ENCODE measurements around the gene NNT. TPM values are rescaled to one million over a fixed set of nuclear protein-coding genes. Genes with fewer than 3 reads are reported as not detected.
A peak's percentile ranks its signal among the peaks of the same experiment; 100 is the strongest.
"Not testable (repeated sequence)": the region's sequence is repeated elsewhere in the genome, so short reads cannot be mapped to it uniquely, and the experiment has no call there.

NNT gene
- total and polyA plus RNA-seq, 9 donors: 67.0 to 92.1 (median 77.9) TPM

DNA sequence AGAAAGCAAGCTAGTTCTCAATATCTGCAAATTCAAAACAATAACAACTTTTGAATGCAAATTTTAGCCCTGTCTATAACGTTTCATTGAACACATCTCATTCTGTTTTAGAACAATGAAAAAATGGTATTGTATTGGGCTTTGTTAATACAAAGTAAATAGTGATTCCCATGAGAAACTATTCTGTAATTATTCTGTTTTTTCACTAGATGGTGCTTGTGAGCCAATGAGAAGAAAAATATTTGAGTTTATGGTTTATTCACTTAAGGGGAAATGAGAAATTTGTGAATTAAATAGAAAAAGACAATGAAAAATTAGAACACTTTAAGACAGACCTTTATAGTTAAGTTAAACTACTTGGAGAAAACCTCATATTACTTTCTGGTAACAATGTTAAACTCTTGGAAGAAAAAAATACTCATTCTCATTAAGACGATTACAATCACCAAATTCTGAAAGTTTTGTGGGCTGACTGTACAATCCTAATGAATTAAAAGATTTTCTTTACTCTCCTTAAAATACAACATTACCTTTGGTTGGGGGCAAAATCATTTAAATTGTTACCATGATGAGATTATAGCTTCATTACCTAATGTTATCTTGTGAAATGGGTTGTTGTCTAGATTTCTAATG, 127.0 kb downstream of the NNT start:
- no peaks in the 10 kb centered on the region for H3K36me3 ChIP-seq (ENCODE audit: control insufficient read depth, insufficient read depth, low read length)
- H3K27ac ChIP-seq (ENCODE audit: low read length): no peak overlapping the region
- H3K27me3 ChIP-seq (ENCODE audit: control insufficient read depth, insufficient read depth, low read length): no peaks in the 10 kb centered on the region
- H3K9me3 ChIP-seq (replicated peaks; ENCODE audit: control insufficient read depth, low read depth, low read length): no peaks in the 10 kb centered on the region
- no peak overlapping the region for H3K4me3 ChIP-seq (ENCODE audit: low read length)
- peak; percentile 56 for DNase-seq
- H3K4me1 ChIP-seq (ENCODE audit: control insufficient read depth, insufficient read depth, low read length): no peaks in the 10 kb centered on the region
- WGBS (ENCODE audit: insufficient coverage): no CpG with 5 or more reads among the region's 2 CpGs

GRCh38 chr5:43730832-43731342, 127.9 kb downstream of the NNT start:
- peak; percentile 27 for DNase-seq
- H3K4me1 ChIP-seq (ENCODE audit: control insufficient read depth, insufficient read depth, low read length): no peaks in the 10 kb centered on the region
- no peak overlapping the region for H3K4me3 ChIP-seq (ENCODE audit: low read length)
- no CpG with 5 or more reads among the region's 2 CpGs for WGBS (ENCODE audit: insufficient coverage)
- no peaks in the 10 kb centered on the region for H3K9me3 ChIP-seq (replicated peaks; ENCODE audit: control insufficient read depth, low read depth, low read length)
- no peaks in the 10 kb centered on the region for H3K27me3 ChIP-seq (ENCODE audit: control insufficient read depth, insufficient read depth, low read length)
- no peak overlapping the region for H3K27ac ChIP-seq (ENCODE audit: low read length)
- H3K36me3 ChIP-seq (ENCODE audit: control insufficient read depth, insufficient read depth, low read length): no peaks in the 10 kb centered on the region

GRCh38 chr5:43731573-43731972, 128.6 kb downstream of the NNT start:
- no peaks in the 10 kb centered on the region for H3K9me3 ChIP-seq (replicated peaks; ENCODE audit: control insufficient read depth, low read depth, low read length)
- H3K4me3 ChIP-seq (ENCODE audit: low read length): no peak overlapping the region
- H3K27ac ChIP-seq (ENCODE audit: low read length): no peak overlapping the region
- DNase-seq: no peak
- H3K4me1 ChIP-seq (ENCODE audit: control insufficient read depth, insufficient read depth, low read length): no peaks in the 10 kb centered on the region
- no CpG with 5 or more reads among the region's 1 CpG for WGBS (ENCODE audit: insufficient coverage)
- H3K36me3 ChIP-seq (ENCODE audit: control insufficient read depth, insufficient read depth, low read length): no peaks in the 10 kb centered on the region
- H3K27me3 ChIP-seq (ENCODE audit: control insufficient read depth, insufficient read depth, low read length): no peaks in the 10 kb centered on the region

DNA sequence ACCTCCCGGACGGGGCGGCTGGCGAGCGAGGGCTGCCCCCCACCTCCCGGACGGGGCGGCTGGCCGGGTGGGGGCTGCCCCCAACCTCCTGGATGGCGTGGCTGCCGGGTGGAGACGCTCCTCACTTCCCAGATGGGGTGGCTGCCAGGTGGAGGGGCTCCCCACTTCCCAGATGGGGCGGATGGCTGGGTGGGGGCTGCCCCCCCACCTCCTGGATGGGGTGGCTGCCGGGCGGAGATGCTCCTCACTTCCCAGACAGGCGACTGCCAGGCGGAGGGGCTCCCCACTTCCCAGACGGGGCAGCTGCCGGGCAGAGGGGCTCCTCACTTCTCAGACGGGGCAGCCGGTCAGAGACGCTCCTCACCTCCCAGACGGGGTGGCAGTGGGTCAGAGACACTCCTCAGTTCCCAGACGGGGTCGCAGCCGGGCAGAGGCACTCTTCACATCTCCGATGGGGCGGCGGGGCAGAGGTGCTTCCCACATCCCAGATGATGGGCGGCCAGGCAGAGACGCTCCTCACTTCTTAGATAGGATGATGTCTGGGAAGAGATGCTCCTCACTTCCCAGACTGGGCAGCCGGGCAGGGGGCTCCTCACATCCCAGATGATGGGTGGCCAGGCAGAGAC, 143.1 kb downstream of the NNT start:
- not testable (repeated sequence) for DNase-seq; H3K36me3 ChIP-seq (ENCODE audit: control insufficient read depth, insufficient read depth, low read length); H3K9me3 ChIP-seq (replicated peaks; ENCODE audit: control insufficient read depth, low read depth, low read length); H3K4me3 ChIP-seq (ENCODE audit: low read length); H3K4me1 ChIP-seq (ENCODE audit: control insufficient read depth, insufficient read depth, low read length); H3K27ac ChIP-seq (ENCODE audit: low read length); H3K27me3 ChIP-seq (ENCODE audit: control insufficient read depth, insufficient read depth, low read length)
- WGBS (ENCODE audit: insufficient coverage): 89% methylated on average over 26 of the region's 32 CpGs

- Histone ChIP-seq H3K36me3 (ENCODE audit: control insufficient read depth, insufficient read depth, low read length) (no peaks in the 10 kb centered on the region), H3K4me3 (ENCODE audit: low read length) (no peak overlapping the region), H3K27ac (ENCODE audit: low read length) (no peak overlapping the region), H3K27me3 (ENCODE audit: control insufficient read depth, insufficient read depth, low read length) (no peaks in the 10 kb centered on the region), H3K4me1 (ENCODE audit: control insufficient read depth, insufficient read depth, low read length) (no peaks in the 10 kb centered on the region), H3K9me3 (replicated peaks; ENCODE audit: control insufficient read depth, low read depth, low read length) (peaks cover 4% of the 10 kb centered on the region)
- no CpG with 5 or more reads among the region's 2 CpGs for WGBS (ENCODE audit: insufficient coverage)
- no peak for DNase-seq
These were observed 147.8 kb downstream of the NNT start for GRCh38 chr5:43750809-43751208.

DNA sequence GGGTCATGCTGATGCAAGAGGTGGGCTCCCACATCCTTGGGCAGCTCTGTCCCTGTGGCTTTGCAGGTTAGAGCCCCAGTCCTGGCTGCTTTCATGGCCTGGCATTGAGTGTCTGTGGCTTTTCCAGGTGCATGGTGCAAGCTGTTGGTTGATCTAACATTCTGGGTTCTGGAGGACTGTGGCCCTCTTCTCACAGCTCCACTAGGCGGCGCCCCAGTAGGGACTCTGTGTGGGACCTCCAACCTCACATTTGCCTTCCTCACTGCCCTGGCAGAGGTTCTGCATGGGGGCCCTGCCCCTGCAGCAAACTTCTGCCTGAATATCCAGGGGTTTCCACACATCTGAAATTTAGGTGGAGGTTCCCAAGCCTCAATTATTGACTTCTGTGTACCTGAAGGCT, 150.1 kb downstream of the NNT start:
- 63% methylated on average over 2 of the region's 2 CpGs for WGBS (ENCODE audit: insufficient coverage)
- no peak for DNase-seq
- Histone ChIP-seq H3K36me3 (ENCODE audit: control insufficient read depth, insufficient read depth, low read length) (no peaks in the 10 kb centered on the region), H3K27ac (ENCODE audit: low read length) (no peak overlapping the region), H3K9me3 (replicated peaks; ENCODE audit: control insufficient read depth, low read depth, low read length) (peaks cover 3% of the 10 kb centered on the region), H3K27me3 (ENCODE audit: control insufficient read depth, insufficient read depth, low read length) (no peaks in the 10 kb centered on the region), H3K4me3 (ENCODE audit: low read length) (no peak overlapping the region), H3K4me1 (ENCODE audit: control insufficient read depth, insufficient read depth, low read length) (no peaks in the 10 kb centered on the region)

Other genes starting within 250 kb of the NNT start
- gene CCL28, start 190.8 kb upstream of the NNT start, total RNA-seq: 0.22 TPM
- under 1 TPM; 0.18 to 0.79 (median 0.37) TPM for gene CCL28, start 190.8 kb upstream of the NNT start, polyA plus RNA-seq (ENCODE audit: insufficient read depth in 1 of 8, insufficient read length in 8 of 8, low replicate concordance in 1 of 8)
- 8.4 TPM for gene TMEM267, start 119.3 kb upstream of the NNT start, total RNA-seq
- 1 to 10 TPM; 7.8 to 9.1 (median 8.1) TPM for gene TMEM267, start 119.3 kb upstream of the NNT start, polyA plus RNA-seq (ENCODE audit: insufficient read depth in 1 of 8, insufficient read length in 8 of 8, low replicate concordance in 1 of 8)
- gene C5orf34, start 88.0 kb upstream of the NNT start, total RNA-seq: 4.5 TPM
- gene C5orf34, start 88.0 kb upstream of the NNT start, polyA plus RNA-seq (ENCODE audit: insufficient read depth in 1 of 8, insufficient read length in 8 of 8, low replicate concordance in 1 of 8): 1 to 10 TPM; 3.2 to 4.9 (median 4.0) TPM
- gene PAIP1, start 46.1 kb upstream of the NNT start, total RNA-seq: 108 TPM
- 10 to 100 TPM; 81.6 to 96.8 (median 91.6) TPM for gene PAIP1, start 46.1 kb upstream of the NNT start, polyA plus RNA-seq (ENCODE audit: insufficient read depth in 1 of 8, insufficient read length in 8 of 8, low replicate concordance in 1 of 8)